Measurements from ENCODE around the gene PHF12. TPM values are rescaled to one million over a fixed set of nuclear protein-coding genes. Genes with fewer than 3 reads are reported as not detected.

The PHF12 gene
- total and polyA plus RNA-seq, 2 of the 13 experiments (the other 11 are each of a cell fraction or from before 2014, with no cell fraction given): 9.8 to 17.1 TPM

DNA sequence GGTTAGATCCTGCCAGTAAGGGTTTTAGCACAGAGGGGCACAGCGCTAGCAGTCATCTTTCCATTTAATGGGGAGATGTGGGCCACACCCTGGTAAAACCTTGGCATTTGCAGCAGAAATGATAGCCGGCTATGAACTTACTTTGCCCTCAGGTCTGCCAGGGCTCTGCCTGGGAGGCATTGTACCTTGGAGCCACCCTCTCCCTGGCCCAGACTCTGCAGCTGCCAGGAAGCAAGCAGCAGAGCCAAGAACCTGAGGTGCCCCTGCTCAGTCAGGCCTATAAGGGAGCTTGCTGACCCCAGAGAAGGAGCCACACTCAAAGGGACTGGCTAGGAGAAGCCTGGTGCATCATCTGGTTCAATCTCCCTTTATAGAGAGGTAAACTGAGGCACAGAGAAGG lies 23.7 kb upstream of the PHF12 start:
- intact Hi-C loops (cut with micrococcal nuclease; ENCODE audit: unreplicated experiment) (no loop called here), in situ Hi-C loops (cut with HindIII; ENCODE audit: extremely low pct_ligation_motif_present, low pct_unique_long_range_greater_than_20kb) (no loop called here)
- H3K9ac ChIP-seq (ENCODE audit: insufficient read depth, low read depth, low read length): no peak overlapping the region
- 75% methylated on average over 2 of the region's 2 CpGs for WGBS (ENCODE audit: low lambda C conversion rate)
- ATAC-seq (no peak), FAIRE-seq (no peak), DNase-seq (ENCODE audit: low spot score) (no peak)
- CTCF ChIA-PET (ENCODE audit: low intra/inter-chr PET ratio, low total read pairs): no interaction called here
- H3K27ac ChIP-seq (ENCODE audit: extremely low read length, insufficient read depth, low read length): no peak overlapping the region
- POLR2A ChIA-PET: no interaction called here
- TF ChIP-seq, protein P1, sequence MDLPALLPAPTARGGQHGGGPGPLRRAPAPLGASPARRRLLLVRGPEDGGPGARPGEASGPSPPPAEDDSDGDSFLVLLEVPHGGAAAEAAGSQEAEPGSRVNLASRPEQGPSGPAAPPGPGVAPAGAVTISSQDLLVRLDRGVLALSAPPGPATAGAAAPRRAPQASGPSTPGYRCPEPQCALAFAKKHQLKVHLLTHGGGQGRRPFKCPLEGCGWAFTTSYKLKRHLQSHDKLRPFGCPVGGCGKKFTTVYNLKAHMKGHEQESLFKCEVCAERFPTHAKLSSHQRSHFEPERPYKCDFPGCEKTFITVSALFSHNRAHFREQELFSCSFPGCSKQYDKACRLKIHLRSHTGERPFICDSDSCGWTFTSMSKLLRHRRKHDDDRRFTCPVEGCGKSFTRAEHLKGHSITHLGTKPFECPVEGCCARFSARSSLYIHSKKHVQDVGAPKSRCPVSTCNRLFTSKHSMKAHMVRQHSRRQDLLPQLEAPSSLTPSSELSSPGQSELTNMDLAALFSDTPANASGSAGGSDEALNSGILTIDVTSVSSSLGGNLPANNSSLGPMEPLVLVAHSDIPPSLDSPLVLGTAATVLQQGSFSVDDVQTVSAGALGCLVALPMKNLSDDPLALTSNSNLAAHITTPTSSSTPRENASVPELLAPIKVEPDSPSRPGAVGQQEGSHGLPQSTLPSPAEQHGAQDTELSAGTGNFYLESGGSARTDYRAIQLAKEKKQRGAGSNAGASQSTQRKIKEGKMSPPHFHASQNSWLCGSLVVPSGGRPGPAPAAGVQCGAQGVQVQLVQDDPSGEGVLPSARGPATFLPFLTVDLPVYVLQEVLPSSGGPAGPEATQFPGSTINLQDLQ (CRISPR knock-in tag; IDR thresholded peaks at IDR 0.05): no peak
- no peak for TF ChIP-seq ZFP36 (IDR thresholded peaks at IDR 0.05; ENCODE audit: borderline replicate concordance, low read depth, low read length, partially characterized antibody)
- TF ChIP-seq ZNF563 (CRISPR knock-in tag; IDR thresholded peaks at IDR 0.05): no peak
- TF ChIP-seq HOXA7 (CRISPR knock-in tag; IDR thresholded peaks at IDR 0.05): no peak
- no peak for TF ChIP-seq ARNT2 (CRISPR knock-in tag; IDR thresholded peaks at IDR 0.05; ENCODE audit: low read depth)
- TF ChIP-seq ZBTB3 (CRISPR knock-in tag; IDR thresholded peaks at IDR 0.05; ENCODE audit: borderline replicate concordance, low read depth): no peak
- H3K79me2 ChIP-seq (ENCODE audit: insufficient read depth, low read length): no peaks in the 10 kb centered on the region
- H3K4me1 ChIP-seq (ENCODE audit: insufficient read depth, low read length): peaks cover 13% of the 10 kb centered on the region
- H3K4me2 ChIP-seq (ENCODE audit: low read depth, low read length): no peak overlapping the region
- no peak overlapping the region for H3K4me3 ChIP-seq (replicated peaks in 1 of 3; ENCODE audit: insufficient read depth in 1 of 3, low read depth in 2 of 3, low read length in 3 of 3)
- no peaks in the 10 kb centered on the region for H3K36me3 ChIP-seq (replicated peaks in 1 of 2; ENCODE audit: control insufficient read depth in 1 of 2, insufficient read depth in 2 of 2, low read length in 2 of 2)
- no peak overlapping the region for H2AFZ ChIP-seq (ENCODE audit: low read length)
- BruUV-seq (replicated peaks): no TSS peak
- no peaks in the 10 kb centered on the region for H4K20me1 ChIP-seq (ENCODE audit: insufficient read depth, low read length)
- H3K9me3 ChIP-seq (ENCODE audit: low read length): no peaks in the 10 kb centered on the region
- peaks cover 10 to 88% of the 10 kb centered on the region in 2 experiments for H3K27me3 ChIP-seq (ENCODE audit: control insufficient read depth in 1 of 2, insufficient read depth in 2 of 2, low read length in 2 of 2)

DNA sequence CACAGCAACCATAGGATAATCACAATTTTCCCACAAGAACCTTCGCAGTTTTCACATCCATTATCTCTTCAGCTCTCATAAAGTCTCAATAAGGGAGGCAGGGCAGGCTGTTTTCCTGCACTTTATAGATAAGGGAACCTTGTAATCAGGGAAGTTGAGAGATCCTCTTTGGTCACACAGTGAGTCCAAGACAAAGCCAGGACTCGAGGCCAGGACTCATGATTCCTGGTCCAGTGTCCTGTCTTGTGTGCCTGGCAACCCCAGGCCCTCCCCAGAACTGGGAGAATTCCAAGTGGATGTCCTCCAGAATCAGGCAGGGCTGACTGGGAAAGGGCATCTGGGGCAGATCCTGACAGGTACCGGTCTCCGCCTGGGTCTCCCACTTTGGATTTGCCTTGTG lies 23.1 kb upstream of the PHF12 start:
- Histone ChIP-seq H3K79me2 (ENCODE audit: insufficient read depth, low read length) (no peaks in the 10 kb centered on the region), H3K27ac (ENCODE audit: extremely low read length, insufficient read depth, low read length) (no peak overlapping the region), H3K9me3 (ENCODE audit: low read length) (no peaks in the 10 kb centered on the region), H3K4me1 (ENCODE audit: insufficient read depth, low read length) (peaks cover 19% of the 10 kb centered on the region), H3K4me3 (replicated peaks in 1 of 3; ENCODE audit: insufficient read depth in 1 of 3, low read depth in 2 of 3, low read length in 3 of 3) (no peak overlapping the region), H3K9ac (ENCODE audit: insufficient read depth, low read depth, low read length) (no peak overlapping the region), H3K27me3 (ENCODE audit: control insufficient read depth in 1 of 2, insufficient read depth in 2 of 2, low read length in 2 of 2) (peaks cover 10 to 86% of the 10 kb centered on the region in 2 experiments), H3K4me2 (ENCODE audit: low read depth, low read length) (no peak overlapping the region), H3K36me3 (replicated peaks in 1 of 2; ENCODE audit: control insufficient read depth in 1 of 2, insufficient read depth in 2 of 2, low read length in 2 of 2) (no peaks in the 10 kb centered on the region), H2AFZ (ENCODE audit: low read length) (no peak overlapping the region), H4K20me1 (ENCODE audit: insufficient read depth, low read length) (no peaks in the 10 kb centered on the region)
- FAIRE-seq: no peak
- WGBS (ENCODE audit: low lambda C conversion rate): 0% methylated on average over 1 of the region's 4 CpGs
- ChIA-PET POLR2A (no interaction called here), CTCF (ENCODE audit: low intra/inter-chr PET ratio, low total read pairs) (no interaction called here)
- ATAC-seq: no peak
- DNase-seq (ENCODE audit: low spot score): no peak
- in situ Hi-C loops (cut with HindIII; ENCODE audit: extremely low pct_ligation_motif_present, low pct_unique_long_range_greater_than_20kb): no loop called here
- no TSS peak for BruUV-seq (replicated peaks)
- intact Hi-C loops (cut with micrococcal nuclease; ENCODE audit: unreplicated experiment): no loop called here
- no peak for TF ChIP-seq JDP2 (CRISPR knock-in tag; IDR thresholded peaks at IDR 0.05; ENCODE audit: borderline replicate concordance)
- TF ChIP-seq, protein P2, sequence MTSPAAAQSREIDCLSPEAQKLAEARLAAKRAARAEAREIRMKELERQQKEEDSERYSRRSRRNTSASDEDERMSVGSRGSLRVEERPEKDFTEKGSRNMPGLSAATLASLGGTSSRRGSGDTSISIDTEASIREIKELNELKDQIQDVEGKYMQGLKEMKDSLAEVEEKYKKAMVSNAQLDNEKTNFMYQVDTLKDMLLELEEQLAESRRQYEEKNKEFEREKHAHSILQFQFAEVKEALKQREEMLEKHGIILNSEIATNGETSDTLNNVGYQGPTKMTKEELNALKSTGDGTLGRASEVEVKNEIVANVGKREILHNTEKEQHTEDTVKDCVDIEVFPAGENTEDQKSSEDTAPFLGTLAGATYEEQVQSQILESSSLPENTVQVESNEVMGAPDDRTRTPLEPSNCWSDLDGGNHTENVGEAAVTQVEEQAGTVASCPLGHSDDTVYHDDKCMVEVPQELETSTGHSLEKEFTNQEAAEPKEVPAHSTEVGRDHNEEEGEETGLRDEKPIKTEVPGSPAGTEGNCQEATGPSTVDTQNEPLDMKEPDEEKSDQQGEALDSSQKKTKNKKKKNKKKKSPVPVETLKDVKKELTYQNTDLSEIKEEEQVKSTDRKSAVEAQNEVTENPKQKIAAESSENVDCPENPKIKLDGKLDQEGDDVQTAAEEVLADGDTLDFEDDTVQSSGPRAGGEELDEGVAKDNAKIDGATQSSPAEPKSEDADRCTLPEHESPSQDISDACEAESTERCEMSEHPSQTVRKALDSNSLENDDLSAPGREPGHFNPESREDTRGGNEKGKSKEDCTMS (CRISPR knock-in tag; conservative IDR thresholded peaks at IDR 0.05): no peak
- no peak for TF ChIP-seq CHCHD3 (CRISPR knock-in tag; IDR thresholded peaks at IDR 0.05)
- no peak for TF ChIP-seq CEBPB (IDR thresholded peaks at IDR 0.05; ENCODE audit: borderline replicate concordance, low read depth, low read length)
- TF ChIP-seq ZNF839 (CRISPR knock-in tag; IDR thresholded peaks at IDR 0.05; ENCODE audit: borderline replicate concordance): no peak
- TF ChIP-seq AKAP8 (CRISPR knock-in tag; IDR thresholded peaks at IDR 0.05): no peak
- TF ChIP-seq ZIK1 (CRISPR knock-in tag; IDR thresholded peaks at IDR 0.05; ENCODE audit: borderline replicate concordance, low read depth): no peak
- TF ChIP-seq, protein P3, sequence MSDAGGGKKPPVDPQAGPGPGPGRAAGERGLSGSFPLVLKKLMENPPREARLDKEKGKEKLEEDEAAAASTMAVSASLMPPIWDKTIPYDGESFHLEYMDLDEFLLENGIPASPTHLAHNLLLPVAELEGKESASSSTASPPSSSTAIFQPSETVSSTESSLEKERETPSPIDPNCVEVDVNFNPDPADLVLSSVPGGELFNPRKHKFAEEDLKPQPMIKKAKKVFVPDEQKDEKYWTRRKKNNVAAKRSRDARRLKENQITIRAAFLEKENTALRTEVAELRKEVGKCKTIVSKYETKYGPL (CRISPR knock-in tag; IDR thresholded peaks at IDR 0.05): no peak
